GOT3 (cell line): ENCODE data around the gene RFX7.
"Not testable (repeated sequence)": the region's sequence is repeated elsewhere in the genome, so short reads cannot be mapped to it uniquely, and the experiment has no call there.

Experiments
- DNase-seq: peaks from one replicate; lab custom pipeline; 2025; ENCODE audit warnings: mixed read lengths; lab: John Stamatoyannopoulos, UW

The RFX7 gene

GRCh38 chr15:56243163-56244037 is at the start of gene RFX7:
Gene RFX7 (minus strand): TSS chr15:56243879. CDS start chr15:56243285, 594 bp downstream.
- DNase-seq = peak; percentile 62

- DNase-seq = no peak
Measured at GRCh38 chr15:56292546-56293316, 49.1 kb upstream of the RFX7 start.

- no peak for DNase-seq
Measured at GRCh38 chr15:56291741-56292140, 48.1 kb upstream of the RFX7 start.

- DNase-seq = no peak
Measured at GRCh38 chr15:56286213-56286612, 42.5 kb upstream of the RFX7 start.

- DNase-seq = no peak
Measured at GRCh38 chr15:56281145-56281544, 37.5 kb upstream of the RFX7 start.

- no peak for DNase-seq
Measured at GRCh38 chr15:56273724-56274123, 30.0 kb upstream of the RFX7 start.

GRCh38 chr15:56272454-56272853 is 28.8 kb upstream of the RFX7 start:
- no peak for DNase-seq

GRCh38 chr15:56266465-56266864 is 22.8 kb upstream of the RFX7 start:
- not testable (repeated sequence) for DNase-seq

- DNase-seq = no peak
Measured at GRCh38 chr15:56261854-56262509, 18.3 kb upstream of the RFX7 start.

- not testable (repeated sequence) for DNase-seq
Measured at GRCh38 chr15:56257306-56257705, 13.6 kb upstream of the RFX7 start.

- DNase-seq = no peak
Measured at GRCh38 chr15:56254265-56254664, 10.6 kb upstream of the RFX7 start.

- no peak for DNase-seq
Measured at GRCh38 chr15:56252386-56252785, 8.7 kb upstream of the RFX7 start.

GRCh38 chr15:56251315-56252095 is 7.8 kb upstream of the RFX7 start:
- DNase-seq = no peak

GRCh38 chr15:56250626-56251025 is 6.9 kb upstream of the RFX7 start:
- no peak for DNase-seq

- no peak for DNase-seq
Measured at GRCh38 chr15:56249092-56249491, 5.4 kb upstream of the RFX7 start.

GRCh38 chr15:56248311-56248992 is 4.8 kb upstream of the RFX7 start:
- no peak for DNase-seq

GRCh38 chr15:56247266-56247665 is 3.6 kb upstream of the RFX7 start:
- DNase-seq = no peak

- peak; percentile 58 for DNase-seq
Measured at GRCh38 chr15:56245871-56246814, 2.5 kb upstream of the RFX7 start.

GRCh38 chr15:56244811-56245576 is 1.3 kb upstream of the RFX7 start:
- DNase-seq = no peak
